HEK293T (cell line): ENCODE results near the gene OR6J1.
"Not testable (repeated sequence)": the region's sequence is repeated elsewhere in the genome, so short reads cannot be mapped to it uniquely, and the experiment has no call there.

Source experiments
- CTCF ChIA-PET: fragments of 350-600 bp; formaldehyde crosslinking; extraction: SDS; loops from one replicate; lab custom pipeline; 2021; ENCODE audit warnings: antibody characterized with exemption, inconsistent platforms; lab: Yijun Ruan, JAX
- POLR2A ChIA-PET: fragments of 350-600 bp; formaldehyde crosslinking; extraction: SDS; loops from one replicate; lab custom pipeline; 2020; ENCODE audit warnings: antibody characterized with exemption, inconsistent platforms; lab: Yijun Ruan, JAX
- DNase-seq: peaks from one replicate; pipeline ENCODE4 v3.0.0; 2012; ENCODE audit warnings: mixed read lengths; ENCODE audit errors: extremely low spot score
- ARNT ChIP-seq: fragments of 450-650 bp; IDR thresholded peaks from 2 replicates; pipeline ENCODE4 v1.6.1; 2017; ENCODE audit warnings: mild to moderate bottlenecking
- BHLHE40 ChIP-seq: fragments of 450-650 bp; IDR thresholded peaks from 2 replicates; pipeline ENCODE4 v1.6.1; 2016; ENCODE audit warnings: mild to moderate bottlenecking, moderate library complexity, borderline replicate concordance
- CTBP1 ChIP-seq: fragments of 450-650 bp; IDR thresholded peaks from 2 replicates; pipeline ENCODE4 v1.6.1; 2016; ENCODE audit warnings: borderline replicate concordance
- ELF4 ChIP-seq: fragments of 450-650 bp; IDR thresholded peaks from 2 replicates; pipeline ENCODE4 v1.6.1; 2017; ENCODE audit warnings: antibody characterized with exemption
- FOXA1 ChIP-seq: fragments of 450-650 bp; IDR thresholded peaks from 2 replicates; pipeline ENCODE4 v1.6.1; 2016; ENCODE audit warnings: mild to moderate bottlenecking
- FOXK2 ChIP-seq: fragments of 450-650 bp; IDR thresholded peaks from 2 replicates; pipeline ENCODE4 v1.6.1; 2016; ENCODE audit warnings: mild to moderate bottlenecking
- FOXM1 ChIP-seq: fragments of 450-650 bp; IDR thresholded peaks from 2 replicates; pipeline ENCODE4 v1.6.1; 2017; ENCODE audit warnings: mild to moderate bottlenecking, borderline replicate concordance
- HDGF ChIP-seq: fragments of 450-650 bp; IDR thresholded peaks from 2 replicates; pipeline ENCODE4 v1.6.1; 2017; ENCODE audit warnings: antibody characterized with exemption, borderline replicate concordance
- L3MBTL2 ChIP-seq: fragments of 450-650 bp; conservative IDR thresholded peaks from 2 replicates; pipeline ENCODE4 v1.6.1; 2016; ENCODE audit warnings: mild to moderate bottlenecking
- LEF1 ChIP-seq: fragments of 450-650 bp; IDR thresholded peaks from 2 replicates; pipeline ENCODE4 v1.6.1; 2017; ENCODE audit warnings: mild to moderate bottlenecking, borderline replicate concordance
- NFRKB ChIP-seq: fragments of 450-650 bp; IDR thresholded peaks from 2 replicates; pipeline ENCODE4 v1.6.1; 2016; ENCODE audit warnings: mild to moderate bottlenecking, moderate library complexity
- PKNOX1 ChIP-seq: fragments of 450-650 bp; IDR thresholded peaks from 2 replicates; pipeline ENCODE4 v1.6.1; 2016
- SP1 ChIP-seq: fragments of 450-650 bp; IDR thresholded peaks from 2 replicates; pipeline ENCODE4 v1.6.1; 2017
- SUZ12 ChIP-seq: fragments of 450-650 bp; IDR thresholded peaks from 2 replicates; pipeline ENCODE4 v1.6.1; 2016; ENCODE audit warnings: mild to moderate bottlenecking
- TARDBP ChIP-seq: fragments of 450-650 bp; IDR thresholded peaks from 2 replicates; pipeline ENCODE4 v1.6.1; 2016
- ZNF384 ChIP-seq: fragments of 450-650 bp; IDR thresholded peaks from 2 replicates; pipeline ENCODE4 v1.6.1; 2016

Gene OR6J1

DNA sequence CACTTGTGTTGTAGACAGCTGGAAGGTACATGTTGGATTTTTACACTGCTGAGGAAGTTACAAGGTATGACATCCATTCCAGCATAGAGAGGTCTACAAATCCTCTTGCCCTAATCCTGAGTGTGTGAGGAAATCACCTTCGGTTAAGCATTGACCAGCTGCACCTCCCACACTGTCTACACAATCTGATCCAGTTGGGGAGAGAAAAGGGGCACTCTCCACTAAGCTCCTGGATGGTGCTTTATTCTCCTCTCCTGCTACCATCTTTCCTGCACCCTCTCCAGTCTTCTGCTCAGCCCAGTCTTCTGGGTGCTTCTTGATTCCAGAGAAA, at the start of gene OR6J1:
Gene OR6J1, minus strand, starts transcription at position 48 of the 331 bp plus-strand sequence. CDS start 9,541 bp downstream, outside the sequence.
- DNase-seq: no peak
- TF ChIP-seq NFRKB (no peak), ARNT (no peak), ELF4 (no peak), BHLHE40 (no peak), HDGF (no peak), TARDBP (no peak), L3MBTL2 (no peak)
- CTCF ChIA-PET: interaction anchor here (1.0 to 1.7 kb wide), 2 partner anchors 9 to 14 kb away, joined by 4 to 5 read pairs; no protein-coding TSS in a partner anchor
- POLR2A ChIA-PET: interaction anchor here (0.8 kb wide), 1 partner anchor 122 kb away, joined by 3 read pairs; the partner anchor contains the start of gene OXA1L

- ChIA-PET POLR2A (no interaction called here), CTCF (no interaction called here)
- DNase-seq: no peak
- TF ChIP-seq FOXK2 (no peak), SP1 (no peak), TARDBP (no peak), FOXA1 (no peak), SUZ12 (no peak), NFRKB (no peak), FOXM1 (no peak), HDGF (no peak), BHLHE40 (no peak), ELF4 (no peak), PKNOX1 (no peak), ZNF384 (no peak), CTBP1 (no peak), L3MBTL2 (no peak), ARNT (no peak), LEF1 (no peak)
Measured at GRCh38 chr14:22692194-22692593, 48.0 kb upstream of the OR6J1 start.

- POLR2A ChIA-PET: no interaction called here
- TF ChIP-seq NFRKB (no peak), ARNT (no peak), FOXK2 (no peak), TARDBP (no peak), ELF4 (no peak), FOXA1 (no peak), SP1 (no peak), BHLHE40 (no peak), HDGF (no peak), ZNF384 (no peak), SUZ12 (no peak), FOXM1 (no peak)
- CTCF ChIA-PET: no interaction called here
- no peak for DNase-seq
Measured at GRCh38 chr14:22691171-22691570, 47.0 kb upstream of the OR6J1 start.

DNA sequence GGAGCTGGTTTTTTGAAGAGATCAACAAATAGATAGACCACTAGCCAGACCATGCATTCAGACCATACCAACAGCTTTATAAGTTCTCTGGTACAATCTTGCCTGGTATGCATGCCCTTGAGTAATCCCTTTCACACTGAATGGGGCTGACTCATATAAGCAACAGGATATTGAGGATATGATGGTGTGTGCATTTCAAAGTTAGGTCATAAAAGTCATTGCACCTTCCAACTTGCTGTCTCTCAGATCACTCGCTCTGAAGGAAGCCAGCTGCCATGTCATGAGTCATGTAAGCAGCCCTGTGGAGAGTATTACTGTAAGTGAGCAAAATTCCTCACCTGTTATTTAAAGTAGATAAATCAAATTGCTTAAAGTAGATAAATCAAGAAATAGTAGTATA, 45.0 kb upstream of the OR6J1 start:
- POLR2A ChIA-PET: interaction anchor here (2.0 kb wide), 1 partner anchor 78 kb away, joined by 6 read pairs; the partner anchor contains the start of gene OXA1L
- DNase-seq: no peak
- CTCF ChIA-PET: no interaction called here
- TF ChIP-seq NFRKB (no peak), SUZ12 (no peak), HDGF (no peak), SP1 (no peak), ELF4 (no peak), ZNF384 (no peak), CTBP1 (no peak), L3MBTL2 (no peak), ARNT (no peak)

DNA sequence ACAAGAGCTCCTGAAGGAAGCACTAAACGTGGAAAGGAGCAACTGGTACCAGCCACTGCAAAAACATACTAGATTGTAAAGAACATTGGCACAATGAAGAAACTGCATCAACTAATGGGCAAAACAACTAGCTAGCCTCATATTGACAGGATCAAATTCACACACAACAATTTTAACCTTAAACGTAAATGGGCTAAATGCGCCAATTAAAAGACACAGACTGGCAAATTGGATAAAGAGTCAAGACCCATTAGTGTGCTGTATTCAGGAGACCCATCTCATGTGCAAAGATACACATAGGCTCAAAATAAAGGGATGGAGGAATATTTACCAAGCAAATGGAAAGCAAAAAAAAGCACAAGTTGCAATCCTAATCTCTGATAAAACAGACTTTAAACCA, 43.8 kb upstream of the OR6J1 start:
- POLR2A ChIA-PET, CTCF ChIA-PET, DNase-seq: not testable (repeated sequence)

DNA sequence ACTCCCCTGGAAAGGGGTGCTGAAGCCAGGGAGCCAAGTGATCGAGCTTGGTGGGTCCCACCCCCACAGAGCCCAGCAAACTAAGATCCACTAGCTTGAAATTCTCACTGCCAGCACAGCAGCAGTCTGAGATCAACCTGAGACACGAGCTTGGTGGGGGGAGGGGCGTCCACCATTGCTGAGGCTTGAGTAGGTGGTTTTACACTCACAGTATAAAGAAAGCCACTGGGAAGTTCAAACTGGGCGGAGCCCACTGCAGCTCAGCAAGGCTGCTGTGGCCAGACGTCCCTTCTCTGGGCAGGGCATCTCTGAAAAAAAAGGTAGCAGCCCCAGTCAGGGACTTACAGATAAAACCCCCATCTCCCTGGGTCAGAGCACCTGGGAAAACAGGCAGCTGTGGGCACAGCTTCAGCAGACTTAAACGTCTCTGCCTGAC, 42.0 kb upstream of the OR6J1 start:
- ChIA-PET POLR2A (interaction anchor here (1.5 kb wide), 1 partner anchor 22 kb away, joined by 3 read pairs; no protein-coding TSS in a partner anchor), CTCF (interaction anchor here (1.0 to 1.1 kb wide), 2 partner anchors 129 to 300 kb away, joined by 3 to 5 read pairs; no protein-coding TSS in a partner anchor)
- DNase-seq: not testable (repeated sequence)

- ChIA-PET CTCF (interaction anchor here (1.1 kb wide), 1 partner anchor 301 kb away, joined by 5 read pairs; no protein-coding TSS in a partner anchor), POLR2A (interaction anchor here (1.5 kb wide), 1 partner anchor 21 kb away, joined by 3 read pairs; no protein-coding TSS in a partner anchor)
- TF ChIP-seq ZNF384 (0 out of 2 replicates have a peak, but pooled peaks have one; percentile 22), FOXK2 (no peak)
- no peak for DNase-seq
Measured at GRCh38 chr14:22685467-22685866, 41.3 kb upstream of the OR6J1 start.

DNA sequence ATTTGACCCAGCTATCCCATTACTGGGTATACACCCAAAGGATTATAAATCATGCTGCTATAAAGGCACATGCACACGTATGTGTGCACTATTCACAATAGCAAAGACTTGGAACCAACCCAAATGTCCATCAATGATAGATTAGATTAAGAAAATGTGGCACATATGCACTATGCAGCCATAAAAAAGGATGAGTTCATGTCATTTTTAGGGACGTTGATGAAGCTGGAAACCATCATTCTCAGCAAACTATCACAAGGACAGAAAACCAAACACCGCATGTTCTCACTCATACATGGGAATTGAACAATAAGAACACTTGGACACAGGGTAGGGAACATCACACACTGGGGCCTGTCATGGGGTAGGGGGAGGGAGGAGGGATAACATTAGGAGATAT, 39.3 kb upstream of the OR6J1 start:
- CTCF ChIA-PET, DNase-seq, POLR2A ChIA-PET: not testable (repeated sequence)

DNA sequence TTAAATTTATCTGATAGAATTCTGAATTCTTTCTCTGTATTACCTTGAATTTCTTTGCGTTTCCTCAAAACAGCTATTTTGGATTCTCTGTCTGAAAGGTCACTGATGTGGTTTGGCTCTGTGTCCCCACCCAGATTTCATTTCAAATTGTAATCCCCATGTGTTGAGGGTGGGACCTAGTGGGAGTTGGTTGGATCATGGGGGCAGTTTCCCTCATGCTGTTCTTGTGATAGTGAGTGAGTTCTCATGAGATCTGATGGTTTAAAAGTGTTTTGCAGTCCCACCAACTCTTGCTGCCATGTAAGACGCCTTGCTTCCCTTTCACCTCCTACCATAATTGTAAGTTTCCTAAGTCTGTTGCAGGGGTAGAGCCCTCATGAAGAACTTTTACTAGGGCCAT, 34.1 kb upstream of the OR6J1 start:
- no peak for TF ChIP-seq L3MBTL2
- TF ChIP-seq FOXM1: no peak
- ChIA-PET CTCF (no interaction called here), POLR2A (no interaction called here)
- DNase-seq: no peak

DNA sequence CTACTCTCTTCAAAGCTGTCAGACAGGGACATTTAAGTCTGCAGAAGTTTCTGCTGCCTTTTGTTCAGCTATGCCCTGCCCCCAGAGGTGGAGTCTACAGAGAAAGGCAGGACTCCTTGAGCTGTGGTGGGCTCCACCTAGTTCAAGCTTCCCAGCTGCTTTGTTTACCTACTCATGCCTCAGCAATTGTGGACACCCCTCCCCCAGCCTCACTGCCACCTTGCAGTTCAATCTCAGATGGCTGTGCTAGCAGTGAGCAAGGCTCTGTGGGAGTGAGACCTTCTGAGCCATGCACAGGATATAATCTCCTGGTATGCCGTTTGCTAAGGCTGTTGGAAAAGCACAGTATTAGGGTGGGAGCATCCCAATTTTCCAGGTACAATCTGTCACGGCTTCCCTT, 33.4 kb upstream of the OR6J1 start:
- CTCF ChIA-PET: interaction anchor here (0.6 kb wide), 1 partner anchor 106 kb away, joined by 10 read pairs; no protein-coding TSS in a partner anchor

More for the DNA sequence above, 33.4 kb upstream of the OR6J1 start:
- POLR2A ChIA-PET: interaction anchor here (1.1 kb wide), 1 partner anchor 89 kb away, joined by 3 read pairs; the partner anchor contains the start of gene OXA1L
- DNase-seq: not testable (repeated sequence)
